NB4 (cell line): ENCODE results near the gene AUTS2.

Experiments used
- DNase-seq: peaks from one replicate; pipeline ENCODE4 v3.0.0; 2010; ENCODE audit warnings: low read depth
- H3K4me3 ChIP-seq: one replicate; pipeline ENCODE4 v1.5.1; 2011; ENCODE audit warnings: mild to moderate bottlenecking, low read depth, low read length, moderate library complexity
- MYC ChIP-seq: IDR thresholded peaks from 2 replicates; pipeline ENCODE4 v1.6.1; 2011; ENCODE audit warnings: low read depth, low read length
- POLR2A ChIP-seq: IDR thresholded peaks from 2 replicates; pipeline ENCODE4 v1.6.1; 2011; ENCODE audit warnings: mild to moderate bottlenecking; ENCODE audit not compliant: insufficient read length; ENCODE audit errors: extremely low read depth
- TF ChIP-seq, protein P1 (sequence below): IDR thresholded peaks from one replicate; pipeline ENCODE4 v1.5.1; 2012; ENCODE audit warnings: low read depth, low read length
- TF ChIP-seq, protein P2 (sequence below): IDR thresholded peaks from 2 replicates; pipeline ENCODE4 v1.6.1; 2011; ENCODE audit warnings: low read depth, low read length

Gene AUTS2

DNA sequence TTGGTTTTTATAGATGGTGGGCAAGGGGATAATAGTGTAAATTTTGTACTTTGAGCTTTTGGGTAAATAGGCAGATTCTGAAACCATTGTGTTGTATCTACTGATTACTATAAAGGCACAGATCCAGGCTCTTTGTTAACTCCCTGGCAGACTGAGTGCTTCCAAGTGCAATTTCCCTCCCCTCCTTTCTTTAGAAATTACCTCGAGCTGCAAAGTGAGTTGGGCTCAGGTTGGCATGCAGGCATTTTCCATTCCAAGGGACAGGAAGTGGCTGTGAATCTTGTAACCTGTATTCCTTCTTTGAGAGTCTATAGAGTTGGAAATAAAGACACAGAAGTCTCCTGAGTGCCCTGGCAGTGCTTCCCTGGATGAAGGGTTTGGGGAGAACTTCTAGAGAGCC lies 1039.5 kb downstream of the AUTS2 start:
- TF ChIP-seq MYC (no peak), POLR2A (no peak)
- TF ChIP-seq, protein P1, sequence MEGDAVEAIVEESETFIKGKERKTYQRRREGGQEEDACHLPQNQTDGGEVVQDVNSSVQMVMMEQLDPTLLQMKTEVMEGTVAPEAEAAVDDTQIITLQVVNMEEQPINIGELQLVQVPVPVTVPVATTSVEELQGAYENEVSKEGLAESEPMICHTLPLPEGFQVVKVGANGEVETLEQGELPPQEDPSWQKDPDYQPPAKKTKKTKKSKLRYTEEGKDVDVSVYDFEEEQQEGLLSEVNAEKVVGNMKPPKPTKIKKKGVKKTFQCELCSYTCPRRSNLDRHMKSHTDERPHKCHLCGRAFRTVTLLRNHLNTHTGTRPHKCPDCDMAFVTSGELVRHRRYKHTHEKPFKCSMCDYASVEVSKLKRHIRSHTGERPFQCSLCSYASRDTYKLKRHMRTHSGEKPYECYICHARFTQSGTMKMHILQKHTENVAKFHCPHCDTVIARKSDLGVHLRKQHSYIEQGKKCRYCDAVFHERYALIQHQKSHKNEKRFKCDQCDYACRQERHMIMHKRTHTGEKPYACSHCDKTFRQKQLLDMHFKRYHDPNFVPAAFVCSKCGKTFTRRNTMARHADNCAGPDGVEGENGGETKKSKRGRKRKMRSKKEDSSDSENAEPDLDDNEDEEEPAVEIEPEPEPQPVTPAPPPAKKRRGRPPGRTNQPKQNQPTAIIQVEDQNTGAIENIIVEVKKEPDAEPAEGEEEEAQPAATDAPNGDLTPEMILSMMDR = no peak
- DNase-seq = no peak
- no peak overlapping the region for H3K4me3 ChIP-seq

DNA sequence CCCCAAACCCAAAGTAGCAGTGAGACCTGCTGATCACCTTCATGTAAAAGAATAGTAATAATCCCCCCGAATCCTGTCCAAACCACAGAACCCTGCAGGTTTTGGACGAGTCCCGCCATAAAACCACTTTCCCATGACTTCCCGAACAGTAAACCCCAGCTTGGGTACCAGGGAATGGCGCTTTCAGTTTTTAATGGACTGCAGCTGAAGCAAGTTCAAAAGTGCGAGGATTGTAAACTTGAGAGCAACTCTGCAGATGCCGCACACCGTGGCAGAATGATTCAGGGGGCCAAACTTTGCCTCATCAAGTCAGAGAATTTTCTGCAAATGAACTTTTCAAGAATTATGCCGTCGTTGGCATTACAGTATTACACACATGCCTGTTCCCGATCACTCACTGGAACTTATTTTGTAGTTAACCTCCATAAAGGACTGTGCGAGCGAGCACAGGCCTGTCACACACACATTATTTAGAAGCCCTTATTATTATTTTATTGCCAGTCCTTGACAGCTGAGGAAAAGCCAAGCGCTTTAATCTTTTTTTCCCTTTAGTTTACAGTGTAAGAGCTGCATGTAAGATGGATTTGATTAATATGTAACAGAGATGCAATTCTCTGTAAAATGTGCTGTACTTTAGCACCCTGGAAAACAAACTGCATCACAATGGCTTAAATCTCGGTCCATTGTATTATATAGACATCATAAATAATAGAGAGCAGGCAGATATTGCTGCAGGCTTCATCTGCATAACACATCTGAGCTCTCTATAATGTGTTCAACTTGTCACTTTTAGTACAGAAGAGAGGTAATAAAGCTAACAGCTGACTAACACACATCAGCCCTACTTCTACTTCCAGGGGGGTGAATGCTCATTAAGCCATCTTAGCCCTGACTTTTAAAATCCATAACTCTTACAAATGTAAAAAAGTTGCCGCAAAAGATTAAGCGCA lies 1040.2 kb downstream of the AUTS2 start:
- TF ChIP-seq MYC (no peak), POLR2A (no peak)
- TF ChIP-seq, protein P1 = no peak
- TF ChIP-seq, protein P2, sequence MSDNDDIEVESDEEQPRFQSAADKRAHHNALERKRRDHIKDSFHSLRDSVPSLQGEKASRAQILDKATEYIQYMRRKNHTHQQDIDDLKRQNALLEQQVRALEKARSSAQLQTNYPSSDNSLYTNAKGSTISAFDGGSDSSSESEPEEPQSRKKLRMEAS = no peak
- DNase-seq = no peak
- no peak overlapping the region for H3K4me3 ChIP-seq

DNA sequence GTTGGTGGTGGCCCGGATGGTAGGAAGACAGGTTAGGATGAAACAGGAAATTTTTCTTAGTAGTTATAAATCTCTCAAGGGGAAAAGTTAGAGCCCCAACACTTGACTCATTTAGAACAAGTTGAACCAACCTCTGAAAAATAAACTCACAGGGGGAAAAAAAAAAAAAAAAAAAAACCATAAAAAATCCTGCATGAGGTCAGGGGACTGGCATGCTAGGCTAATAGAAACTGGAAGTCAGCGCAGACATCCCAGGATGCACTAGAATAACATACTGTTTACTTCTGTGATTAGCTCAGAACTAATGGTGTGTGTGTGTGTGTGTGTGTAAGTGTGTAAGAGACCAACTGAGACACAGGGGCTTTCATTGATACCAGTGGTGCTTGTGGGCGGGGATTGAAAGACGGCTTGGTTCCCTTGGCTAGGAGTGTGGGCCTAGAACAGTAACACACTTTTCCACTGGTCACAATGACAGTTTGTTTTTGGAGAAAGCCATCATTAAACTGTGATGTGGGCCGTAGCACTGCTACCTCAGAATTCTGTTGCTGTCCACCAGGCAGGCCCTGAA lies 1042.1 kb downstream of the AUTS2 start:
- DNase-seq = no peak
- H3K4me3 ChIP-seq = no peak overlapping the region
- no peak for TF ChIP-seq POLR2A
- TF ChIP-seq, protein P2 = no peak
- TF ChIP-seq, protein P1 = no peak

DNA sequence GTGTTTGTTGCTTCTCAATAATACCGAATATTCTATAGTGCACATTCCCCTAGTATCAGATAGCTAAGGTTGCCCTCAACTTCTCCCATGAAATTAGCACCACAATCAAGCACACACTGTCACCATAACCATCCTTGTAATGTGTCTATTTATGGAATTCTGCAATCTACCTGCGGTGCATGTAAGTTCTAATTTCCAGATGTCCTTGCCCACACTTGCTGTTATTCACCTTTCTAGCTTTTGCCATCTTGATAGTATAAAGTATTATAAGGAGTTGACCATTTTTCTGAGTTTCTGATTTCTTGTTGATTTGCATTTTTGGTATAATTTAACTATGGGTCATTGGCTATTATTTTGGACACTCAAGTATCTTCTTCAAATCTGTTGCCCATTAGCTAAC lies 1043.6 kb downstream of the AUTS2 start:
- TF ChIP-seq MYC = no peak
- no peak for TF ChIP-seq POLR2A
- TF ChIP-seq, protein P2 = no peak
- TF ChIP-seq, protein P1 = no peak
- H3K4me3 ChIP-seq = no peak overlapping the region
- DNase-seq = no peak

DNA sequence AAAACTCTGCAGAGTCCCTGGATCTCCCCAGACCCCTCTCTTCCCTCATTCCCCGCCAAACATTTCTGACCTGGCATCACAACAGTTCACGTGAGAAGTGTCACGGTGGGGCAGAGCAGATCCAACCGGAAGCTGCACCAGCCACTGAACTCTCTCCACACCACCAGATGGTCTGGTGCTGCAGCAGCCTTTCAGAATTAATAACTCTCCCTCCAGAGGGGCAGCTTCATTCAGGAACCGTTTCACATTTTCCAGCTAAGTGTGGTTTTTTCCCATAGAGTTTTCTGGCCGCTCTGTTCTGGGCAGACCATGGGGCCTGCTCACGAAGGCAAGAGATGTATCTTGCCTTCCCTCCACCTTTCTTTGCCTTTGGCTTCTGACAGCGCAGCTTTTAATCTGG lies 1047.0 kb downstream of the AUTS2 start:
- no peak for TF ChIP-seq MYC
- TF ChIP-seq, protein P2 = no peak
- TF ChIP-seq, protein P1 = no peak
- no peak for TF ChIP-seq POLR2A
- DNase-seq = no peak
- no peak overlapping the region for H3K4me3 ChIP-seq
